Measurements from ENCODE around the gene L3MBTL4. TPM values are rescaled to one million over a fixed set of nuclear protein-coding genes. Genes with fewer than 3 reads are reported as not detected.

L3MBTL4 gene
- total and polyA plus RNA-seq, 10 of the 15 experiments (the other 5 are each of a cell fraction or from before 2014, with no cell fraction given) = 1.3 to 8.7 (median 3.8) TPM

GRCh38 chr18:5912566-5912965 lies 502.1 kb downstream of the L3MBTL4 start:
- CTCF ChIA-PET = no interaction called here
- in situ Hi-C loops (cut with MboI) (no loop called here), intact Hi-C loops (cut with micrococcal nuclease; ENCODE audit: unreplicated experiment) (no loop called here)
- RAD21 ChIA-PET (ENCODE audit: unreplicated experiment) = no interaction called here
- no peak overlapping the region for H3K9ac ChIP-seq (ENCODE audit: control insufficient read depth, insufficient read depth, low read length)
- no peaks in the 10 kb centered on the region for H3K36me3 ChIP-seq (ENCODE audit: control insufficient read depth in 2 of 2, insufficient read depth in 2 of 2, low read length in 1 of 2)
- ATAC-seq = no peak
- POLR2A ChIA-PET = no interaction called here
- no peak overlapping the region for H3K27ac ChIP-seq (ENCODE audit: control insufficient read depth, insufficient read depth)
- no peak overlapping the region for H3K4me2 ChIP-seq (ENCODE audit: control insufficient read depth, insufficient read depth)
- H3K9me3 ChIP-seq (replicated peaks; ENCODE audit: control insufficient read depth, insufficient read depth, low read length) = no peaks in the 10 kb centered on the region
- SMC1A ChIA-PET (ENCODE audit: uncharacterized antibody, unreplicated experiment) = no interaction called here
- H3K79me2 ChIP-seq (ENCODE audit: control insufficient read depth, insufficient read depth, low read length) = no peaks in the 10 kb centered on the region
- no peak for DNase-seq (ENCODE audit: low read depth, low spot score)
- H2AFZ ChIP-seq (ENCODE audit: control insufficient read depth, low read depth, low read length) = no peak overlapping the region
- no peaks in the 10 kb centered on the region for H4K20me1 ChIP-seq (ENCODE audit: control insufficient read depth, insufficient read depth)
- no peaks in the 10 kb centered on the region for H3K4me1 ChIP-seq (ENCODE audit: control insufficient read depth, insufficient read depth, low read length)
- FAIRE-seq = no peak
- BruUV-seq (replicated peaks) = no TSS peak
- peaks cover 0 to 2% of the 10 kb centered on the region in 2 experiments; a peak in 1 of 4 replicates for H3K27me3 ChIP-seq (replicated peaks in 1 of 2; ENCODE audit: control insufficient read depth in 2 of 2, insufficient read depth in 2 of 2, low read length in 1 of 2)
- H3K4me3 ChIP-seq = no peak overlapping the region
- WGBS (ENCODE audit: insufficient coverage, insufficient replicate concordance, low lambda C conversion rate, missing lambda C conversion rate) = 26% methylated on average over 7 of the region's 7 CpGs
- TF ChIP-seq JUNB (IDR thresholded peaks at IDR 0.05) (no peak), CHD2 (IDR thresholded peaks at IDR 0.05; ENCODE audit: borderline replicate concordance, low read depth, low read length) (no peak), MYB (IDR thresholded peaks at IDR 0.05; ENCODE audit: borderline replicate concordance, low read depth, low read length) (no peak), PKNOX1 (IDR thresholded peaks at IDR 0.05) (no peak), ZBED1 (IDR thresholded peaks at IDR 0.05; ENCODE audit: borderline replicate concordance) (no peak), SRF (IDR thresholded peaks at IDR 0.05; ENCODE audit: low read depth in 2 of 2, low read length in 2 of 2) (no peak), MTA2 (IDR thresholded peaks at IDR 0.05; ENCODE audit: low read depth) (no peak), PAX5 (IDR thresholded peaks at IDR 0.05; ENCODE audit: borderline replicate concordance, low read depth, low read length) (no peak), CBX5 (IDR thresholded peaks at IDR 0.05; ENCODE audit: low read depth) (no peak), E2F8 (IDR thresholded peaks at IDR 0.05; ENCODE audit: low read depth, partially characterized antibody) (no peak), EGR1 (IDR thresholded peaks at IDR 0.05; ENCODE audit: borderline replicate concordance in 1 of 2, low read depth in 2 of 2, low read length in 2 of 2) (no peak), NRF1 (conservative IDR thresholded peaks at IDR 0.05; ENCODE audit: low read depth, low read length) (no peak), ATF7 (IDR thresholded peaks at IDR 0.05; ENCODE audit: low read depth) (no peak), ASH2L (IDR thresholded peaks at IDR 0.05; ENCODE audit: borderline replicate concordance, low read depth) (no peak), RAD51 (IDR thresholded peaks at IDR 0.05) (no peak)
- TF ChIP-seq, protein P1, sequence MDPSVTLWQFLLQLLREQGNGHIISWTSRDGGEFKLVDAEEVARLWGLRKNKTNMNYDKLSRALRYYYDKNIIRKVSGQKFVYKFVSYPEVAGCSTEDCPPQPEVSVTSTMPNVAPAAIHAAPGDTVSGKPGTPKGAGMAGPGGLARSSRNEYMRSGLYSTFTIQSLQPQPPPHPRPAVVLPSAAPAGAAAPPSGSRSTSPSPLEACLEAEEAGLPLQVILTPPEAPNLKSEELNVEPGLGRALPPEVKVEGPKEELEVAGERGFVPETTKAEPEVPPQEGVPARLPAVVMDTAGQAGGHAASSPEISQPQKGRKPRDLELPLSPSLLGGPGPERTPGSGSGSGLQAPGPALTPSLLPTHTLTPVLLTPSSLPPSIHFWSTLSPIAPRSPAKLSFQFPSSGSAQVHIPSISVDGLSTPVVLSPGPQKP (IDR thresholded peaks at IDR 0.05; ENCODE audit: low read depth, low read length) = no peak
- TF ChIP-seq, protein P2, sequence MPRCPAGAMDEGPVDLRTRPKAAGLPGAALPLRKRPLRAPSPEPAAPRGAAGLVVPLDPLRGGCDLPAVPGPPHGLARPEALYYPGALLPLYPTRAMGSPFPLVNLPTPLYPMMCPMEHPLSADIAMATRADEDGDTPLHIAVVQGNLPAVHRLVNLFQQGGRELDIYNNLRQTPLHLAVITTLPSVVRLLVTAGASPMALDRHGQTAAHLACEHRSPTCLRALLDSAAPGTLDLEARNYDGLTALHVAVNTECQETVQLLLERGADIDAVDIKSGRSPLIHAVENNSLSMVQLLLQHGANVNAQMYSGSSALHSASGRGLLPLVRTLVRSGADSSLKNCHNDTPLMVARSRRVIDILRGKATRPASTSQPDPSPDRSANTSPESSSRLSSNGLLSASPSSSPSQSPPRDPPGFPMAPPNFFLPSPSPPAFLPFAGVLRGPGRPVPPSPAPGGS (IDR thresholded peaks at IDR 0.05; ENCODE audit: borderline replicate concordance, insufficient read depth, low read depth, low read length, poor library complexity, severe bottlenecking) = no peak
